Smooth muscle cell (in vitro differentiated cells): ENCODE data around the gene IFT22. TPM values are rescaled to one million over a fixed set of nuclear protein-coding genes. Genes with fewer than 3 reads are reported as not detected.
"Not testable (repeated sequence)": the region's sequence is repeated elsewhere in the genome, so short reads cannot be mapped to it uniquely, and the experiment has no call there.

Source experiments
- DNase-seq: peaks from one replicate; lab custom pipeline; 2025; ENCODE audit not compliant: unreplicated experiment; lab: John Stamatoyannopoulos, UW
- H2AFZ ChIP-seq: fragments of 200-600 bp; sonication (generic); 2 replicates; pipeline ENCODE4 v1.6.0; 2016; ENCODE audit warnings: antibody characterized with exemption, low read depth, mild to moderate bottlenecking
- H3F3A ChIP-seq: fragments of 200-600 bp; sonication (generic); 2 replicates; pipeline ENCODE4 v1.6.0; 2017; ENCODE audit warnings: antibody characterized with exemption, low read depth
- H3K27ac ChIP-seq: fragments of 200-600 bp; sonication (generic); 2 replicates; pipeline ENCODE4 v1.5.1; 2016; ENCODE audit warnings: low read depth, mild to moderate bottlenecking
- H3K27me3 ChIP-seq: fragments of 200-600 bp; sonication (generic); 2 replicates; pipeline ENCODE4 v1.6.1; 2016; ENCODE audit warnings: low read depth, mild to moderate bottlenecking
- H3K36me3 ChIP-seq: fragments of 200-600 bp; sonication (generic); 2 replicates; pipeline ENCODE4 v1.5.1; 2016; ENCODE audit warnings: low read depth
- H3K4me1 ChIP-seq: fragments of 200-600 bp; sonication (generic); 2 replicates; pipeline ENCODE4 v1.5.1; 2016; ENCODE audit warnings: low read depth
- H3K4me2 ChIP-seq: fragments of 200-600 bp; sonication (generic); 2 replicates; pipeline ENCODE4 v1.6.0; 2016; ENCODE audit warnings: mild to moderate bottlenecking
- H3K4me3 ChIP-seq: fragments of 200-600 bp; sonication (generic); 2 replicates; pipeline ENCODE4 v1.5.1; 2016; ENCODE audit warnings: mild to moderate bottlenecking
- H3K79me2 ChIP-seq: fragments of 200-600 bp; sonication (generic); 2 replicates; pipeline ENCODE4 v1.6.0; 2016; ENCODE audit warnings: low read depth, mild to moderate bottlenecking
- H3K9ac ChIP-seq: fragments of 200-600 bp; sonication (generic); 2 replicates; pipeline ENCODE4 v1.6.0; 2016; ENCODE audit warnings: low read depth
- H3K9me3 ChIP-seq: fragments of 200-600 bp; sonication (generic); replicated peaks from 2 replicates; pipeline ENCODE4 v1.5.1; 2016; ENCODE audit warnings: low read depth
- H4K20me1 ChIP-seq: fragments of 200-600 bp; sonication (generic); 2 replicates; pipeline ENCODE4 v1.6.0; 2016; ENCODE audit warnings: low read depth
- WGBS: methylation state at CpG from one replicate; pipeline ENCODE4 v1.1.7; 2016; ENCODE audit warnings: low lambda C conversion rate; 5-methylcytosine and 5-hydroxymethylcytosine counted together
- polyA plus RNA-seq: library from polyadenylated mRNA; unstranded; fragments of >200 nt; fragmentation: Nextera tagmentation; extraction: Ambion mirVana; gene quantifications from 2 replicates; pipeline ENCODE4 v1.2.1, GENCODE V29; 2016
- total RNA-seq: library from RNA; depleted of rRNA; stranded (reverse); fragments of >200 nt; gene quantifications from 2 replicates; pipeline ENCODE4 v1.2.3, GENCODE V29; 2014
- TF ChIP-seq, protein P1 (sequence below): fragments of 200-600 bp; sonication (generic); IDR thresholded peaks from 2 replicates; pipeline ENCODE4 v1.5.1; 2017; ENCODE audit warnings: borderline replicate concordance, mild to moderate bottlenecking, antibody characterized with exemption; ENCODE audit not compliant: insufficient read depth, poor library complexity, severe bottlenecking

The IFT22 gene
- total and polyA plus RNA-seq, 2 experiments from 2014 or later, result 36.8 to 51.9 TPM

DNA sequence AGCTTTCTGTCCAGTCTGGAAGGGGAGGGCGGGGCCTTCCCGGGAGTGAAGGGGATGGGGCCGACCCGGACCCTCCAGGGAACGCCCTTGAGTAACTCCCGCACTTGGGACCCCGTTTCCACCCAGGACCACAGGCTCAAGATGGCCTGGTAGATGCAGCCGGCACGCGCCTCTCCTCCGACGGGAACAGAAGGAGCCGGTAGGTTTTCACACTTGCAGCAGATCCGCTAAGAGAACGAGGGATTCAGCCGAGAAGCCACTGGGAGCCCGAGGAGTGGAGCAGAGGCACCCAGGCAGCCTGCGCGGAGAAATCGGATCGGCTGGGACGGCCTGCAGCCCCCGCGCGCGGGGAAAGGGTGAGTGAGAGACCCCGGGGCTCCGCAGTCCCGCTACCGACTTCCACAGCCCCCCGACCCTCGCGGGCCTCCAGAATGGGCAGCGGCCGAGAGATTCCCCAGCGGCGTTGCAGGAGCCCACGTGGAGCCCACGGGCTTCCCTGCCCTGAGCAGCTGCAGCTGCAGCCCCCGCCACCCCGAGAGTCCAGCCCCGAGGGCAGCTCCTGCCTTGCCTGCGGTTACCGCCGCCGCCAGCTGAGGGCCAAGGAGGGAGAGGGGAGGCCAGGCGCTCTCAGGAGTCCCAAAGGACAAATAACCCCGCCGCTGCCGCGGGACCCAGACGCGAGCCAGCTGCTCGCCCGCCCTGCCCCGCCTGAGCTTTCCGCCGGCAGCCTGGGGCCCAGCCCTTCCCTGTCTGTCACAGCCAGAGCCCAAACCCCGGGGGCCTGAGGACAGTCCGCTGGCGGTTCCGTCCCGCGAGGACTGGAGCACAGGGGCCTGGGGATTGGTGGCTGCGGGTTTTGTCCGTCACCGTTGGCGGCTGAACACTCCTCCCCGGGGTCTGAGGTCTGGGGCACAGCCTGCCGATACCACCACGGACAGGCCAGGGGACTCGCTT lies 21.8 kb downstream of the IFT22 start:
- peaks cover 64% of the 10 kb centered on the region for H3K27me3 ChIP-seq
- H3K9me3 ChIP-seq, result peaks cover 9% of the 10 kb centered on the region
- peak overlapping the region; percentile 31 for H3K4me3 ChIP-seq
- H3K79me2 ChIP-seq, result no peaks in the 10 kb centered on the region
- WGBS, result 3% methylated on average over 55 of the region's 72 CpGs
- H3K27ac ChIP-seq, result no peak overlapping the region
- H3K4me1 ChIP-seq, result no peaks in the 10 kb centered on the region
- H2AFZ ChIP-seq, result no peak overlapping the region
- no peaks in the 10 kb centered on the region for H3K36me3 ChIP-seq
- H4K20me1 ChIP-seq, result no peaks in the 10 kb centered on the region
- no peak for DNase-seq
- H3F3A ChIP-seq, result no peaks in the 10 kb centered on the region
- TF ChIP-seq, protein P1, sequence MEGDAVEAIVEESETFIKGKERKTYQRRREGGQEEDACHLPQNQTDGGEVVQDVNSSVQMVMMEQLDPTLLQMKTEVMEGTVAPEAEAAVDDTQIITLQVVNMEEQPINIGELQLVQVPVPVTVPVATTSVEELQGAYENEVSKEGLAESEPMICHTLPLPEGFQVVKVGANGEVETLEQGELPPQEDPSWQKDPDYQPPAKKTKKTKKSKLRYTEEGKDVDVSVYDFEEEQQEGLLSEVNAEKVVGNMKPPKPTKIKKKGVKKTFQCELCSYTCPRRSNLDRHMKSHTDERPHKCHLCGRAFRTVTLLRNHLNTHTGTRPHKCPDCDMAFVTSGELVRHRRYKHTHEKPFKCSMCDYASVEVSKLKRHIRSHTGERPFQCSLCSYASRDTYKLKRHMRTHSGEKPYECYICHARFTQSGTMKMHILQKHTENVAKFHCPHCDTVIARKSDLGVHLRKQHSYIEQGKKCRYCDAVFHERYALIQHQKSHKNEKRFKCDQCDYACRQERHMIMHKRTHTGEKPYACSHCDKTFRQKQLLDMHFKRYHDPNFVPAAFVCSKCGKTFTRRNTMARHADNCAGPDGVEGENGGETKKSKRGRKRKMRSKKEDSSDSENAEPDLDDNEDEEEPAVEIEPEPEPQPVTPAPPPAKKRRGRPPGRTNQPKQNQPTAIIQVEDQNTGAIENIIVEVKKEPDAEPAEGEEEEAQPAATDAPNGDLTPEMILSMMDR, result no peak
- H3K9ac ChIP-seq, result no peak overlapping the region
- H3K4me2 ChIP-seq, result peak overlapping the region; percentile 73

DNA sequence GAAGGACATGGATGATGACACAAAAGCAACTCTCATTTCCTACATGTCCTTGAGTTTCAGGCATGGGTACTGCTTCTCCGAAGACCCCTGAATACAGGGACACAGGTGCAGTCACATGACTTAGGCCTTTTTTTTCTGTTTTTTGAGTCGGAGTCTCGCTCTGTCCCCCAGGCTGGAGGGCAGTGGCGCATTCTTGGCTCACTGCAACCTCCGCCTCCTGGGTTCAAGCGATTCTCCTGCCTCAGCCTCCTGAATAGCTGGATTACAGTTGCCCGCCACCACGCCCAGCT lies 26.8 kb downstream of the IFT22 start:
- no peak overlapping the region for H3K4me2 ChIP-seq
- H3K79me2 ChIP-seq, result no peaks in the 10 kb centered on the region
- no peaks in the 10 kb centered on the region for H3K4me1 ChIP-seq
- no peak overlapping the region for H3K27ac ChIP-seq
- H3K9ac ChIP-seq, result no peak overlapping the region
- DNase-seq, result no peak
- no peaks in the 10 kb centered on the region for H3K36me3 ChIP-seq
- H2AFZ ChIP-seq, result no peak overlapping the region
- H3K9me3 ChIP-seq, result no peaks in the 10 kb centered on the region
- H3K27me3 ChIP-seq, result peaks cover 32% of the 10 kb centered on the region
- TF ChIP-seq, protein P1, result no peak
- no peaks in the 10 kb centered on the region for H4K20me1 ChIP-seq
- no peaks in the 10 kb centered on the region for H3F3A ChIP-seq
- H3K4me3 ChIP-seq, result no peak overlapping the region
- WGBS, result 69% methylated on average over 8 of the region's 8 CpGs

DNA sequence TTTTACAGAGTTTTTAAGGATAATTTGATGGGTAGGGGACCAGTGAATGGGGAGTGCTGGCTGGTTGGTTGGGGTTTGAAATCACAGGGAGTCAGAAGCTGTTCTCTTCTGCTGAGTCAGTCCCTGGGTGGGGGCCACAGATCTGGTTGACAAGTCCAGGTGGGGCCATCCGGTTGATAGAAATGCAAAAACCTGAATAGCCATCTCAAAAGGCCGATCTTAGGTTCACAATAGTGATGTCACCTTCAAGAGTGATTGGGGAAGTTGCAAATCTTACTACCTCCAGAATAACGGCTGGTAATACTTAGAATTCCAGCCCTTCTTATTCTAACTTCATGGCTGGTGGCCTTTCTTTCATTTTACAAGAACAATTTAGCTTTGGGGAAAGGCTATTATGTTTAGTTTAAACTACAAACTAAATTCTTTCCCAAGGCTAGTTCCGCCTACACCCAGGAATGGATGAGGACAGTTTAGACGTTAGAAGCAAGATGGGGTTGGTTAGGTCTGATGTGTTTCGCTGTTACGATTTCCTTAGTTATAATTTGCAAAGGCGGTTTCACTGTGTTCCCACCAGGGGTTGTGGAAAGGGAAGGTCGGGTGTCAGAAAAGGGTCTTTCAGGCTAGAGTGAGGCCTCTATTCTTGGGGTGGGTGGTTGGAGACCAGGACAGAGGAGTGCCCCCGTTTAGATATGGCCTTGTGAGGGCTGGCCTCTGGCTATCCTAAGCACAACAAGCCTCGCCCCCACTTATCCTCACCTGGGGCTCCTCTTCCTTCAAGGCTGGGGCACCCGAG lies 27.4 kb downstream of the IFT22 start:
- Histone ChIP-seq H4K20me1 (no peaks in the 10 kb centered on the region), H3K4me2 (no peak overlapping the region), H3K4me3 (no peak overlapping the region), H3K4me1 (no peaks in the 10 kb centered on the region), H3K9ac (no peak overlapping the region), H3F3A (no peaks in the 10 kb centered on the region), H3K36me3 (no peaks in the 10 kb centered on the region), H3K27ac (no peak overlapping the region), H3K9me3 (no peaks in the 10 kb centered on the region), H3K27me3 (peaks cover 27% of the 10 kb centered on the region), H2AFZ (no peak overlapping the region), H3K79me2 (no peaks in the 10 kb centered on the region)
- TF ChIP-seq, protein P1, result no peak
- no peak for DNase-seq
- WGBS, result 41% methylated on average over 12 of the region's 12 CpGs

DNA sequence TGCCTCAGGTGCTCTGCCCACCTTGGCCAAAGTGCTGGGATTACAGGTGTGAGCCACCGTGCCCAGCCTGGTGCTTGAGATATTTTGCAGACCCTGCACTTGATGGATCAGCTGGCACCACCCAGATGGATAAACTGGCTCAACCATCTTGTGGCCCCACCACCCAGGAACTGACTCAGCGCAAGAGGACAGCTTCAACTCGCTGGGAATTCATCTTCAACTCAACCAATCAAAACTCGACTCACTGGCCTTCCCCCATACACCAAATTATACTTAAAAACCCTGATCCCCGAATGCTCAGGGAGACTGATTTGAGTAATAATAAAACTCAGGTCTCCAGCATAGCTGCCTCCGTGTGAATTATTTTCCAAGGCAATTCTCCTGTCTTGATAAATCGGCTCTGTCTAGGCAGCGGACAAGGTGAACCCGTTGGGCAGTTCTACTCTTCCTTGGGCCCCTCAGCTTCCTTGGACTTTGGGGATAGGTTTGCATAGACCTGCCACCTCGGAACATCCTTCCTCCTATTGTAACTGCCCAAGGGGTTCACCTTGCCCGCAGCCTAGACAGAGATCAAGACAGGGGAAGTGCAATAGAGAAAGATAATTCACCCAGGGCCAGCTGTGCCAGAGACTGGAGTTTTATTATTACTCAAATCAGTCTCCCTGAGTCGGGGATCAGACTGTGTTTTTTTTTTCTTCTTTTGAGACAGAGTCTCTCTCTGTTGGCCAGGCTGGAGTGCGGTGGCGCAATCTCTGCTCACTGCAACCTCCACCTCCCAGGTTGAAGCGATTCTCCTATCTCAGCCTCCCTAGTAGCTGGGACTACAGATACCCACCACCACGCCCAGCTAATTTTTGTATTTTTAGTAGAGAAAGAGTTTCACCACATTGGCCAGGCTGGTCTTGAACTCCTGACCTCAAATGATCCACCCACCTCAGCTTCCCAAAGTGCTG lies 28.3 kb downstream of the IFT22 start:
- 40% methylated on average over 16 of the region's 16 CpGs for WGBS
- H3F3A ChIP-seq, DNase-seq: not testable (repeated sequence)

DNA sequence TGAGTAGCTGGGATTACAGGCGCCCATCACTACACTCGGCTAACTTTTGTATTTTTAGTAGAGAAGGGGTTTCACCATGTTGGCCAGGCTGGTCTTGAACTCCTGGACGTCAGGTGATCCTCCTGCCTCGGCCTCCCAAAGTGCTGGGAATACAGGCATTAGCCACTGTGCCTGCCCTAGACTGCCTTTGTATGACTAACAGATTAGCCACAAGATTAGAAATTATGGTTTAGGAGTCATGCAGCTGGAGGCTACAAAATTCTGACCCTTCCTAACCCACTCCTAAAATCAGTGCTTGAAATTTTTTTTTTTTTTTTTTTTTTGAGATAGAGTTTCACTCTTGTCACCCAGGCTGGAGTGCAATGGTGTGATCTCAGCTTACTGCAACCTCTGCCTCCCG lies 29.0 kb downstream of the IFT22 start:
- H3K36me3 ChIP-seq, H4K20me1 ChIP-seq, H3F3A ChIP-seq, H3K79me2 ChIP-seq, H2AFZ ChIP-seq, H3K4me1 ChIP-seq, DNase-seq, H3K4me3 ChIP-seq, H3K27ac ChIP-seq, H3K9me3 ChIP-seq, H3K9ac ChIP-seq, H3K4me2 ChIP-seq: not testable (repeated sequence)
- 78% methylated on average over 5 of the region's 5 CpGs for WGBS
- H3K27me3 ChIP-seq, result peaks cover 11% of the 10 kb centered on the region

More for the DNA sequence above, 28.3 kb downstream of the IFT22 start:
- H3K4me1 ChIP-seq, H3K36me3 ChIP-seq, H3K9me3 ChIP-seq, H3K4me2 ChIP-seq, H2AFZ ChIP-seq, H3K4me3 ChIP-seq, H4K20me1 ChIP-seq, H3K79me2 ChIP-seq, H3K27ac ChIP-seq, H3K9ac ChIP-seq: not testable (repeated sequence)
- H3K27me3 ChIP-seq, result peaks cover 18% of the 10 kb centered on the region
